Stimulated activated CD8-positive, alpha-beta memory T cell treated with anti-CD3 and anti-CD28 coated beads, Interleukin-4, amount 100 ng/mL, for 4 hours (primary cell): ENCODE results near the gene ACBD7.

Experiments used
- DNase-seq, 2 donors: peaks; one replicate each; pipeline ENCODE4 v3.0.0-alpha.2; 2020; ENCODE audit warnings: low read depth in 2 of 2, low spot score in 1 of 2

ACBD7 gene

DNA sequence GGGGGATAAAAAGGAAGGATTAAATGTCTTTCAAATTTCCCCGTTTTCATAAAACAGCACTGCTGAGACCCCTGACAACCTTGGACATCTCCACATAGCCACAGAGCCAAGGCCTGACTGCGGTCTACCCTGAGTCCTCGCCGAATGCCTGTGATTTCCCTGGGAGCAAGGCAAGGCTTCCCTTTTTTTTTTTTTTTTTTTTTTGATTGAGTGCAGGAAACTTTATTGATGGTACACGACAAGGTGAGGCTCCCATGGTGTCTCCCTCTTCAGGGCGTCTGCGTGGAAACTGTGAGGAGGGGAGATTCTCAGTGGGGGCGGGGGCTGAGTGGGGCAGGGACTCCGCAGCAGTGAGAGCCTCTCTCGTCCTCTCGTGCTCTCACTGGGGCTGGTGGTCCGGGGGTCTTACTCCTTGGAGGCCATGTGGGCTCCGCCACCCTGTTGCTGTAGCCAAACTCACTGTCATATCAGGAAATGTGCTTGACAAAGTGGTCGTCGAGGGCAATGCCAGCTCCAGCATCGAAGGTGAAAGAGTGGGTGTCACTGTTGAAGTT, 4.4 kb upstream of the ACBD7 start:
- DNase-seq = no peak

DNA sequence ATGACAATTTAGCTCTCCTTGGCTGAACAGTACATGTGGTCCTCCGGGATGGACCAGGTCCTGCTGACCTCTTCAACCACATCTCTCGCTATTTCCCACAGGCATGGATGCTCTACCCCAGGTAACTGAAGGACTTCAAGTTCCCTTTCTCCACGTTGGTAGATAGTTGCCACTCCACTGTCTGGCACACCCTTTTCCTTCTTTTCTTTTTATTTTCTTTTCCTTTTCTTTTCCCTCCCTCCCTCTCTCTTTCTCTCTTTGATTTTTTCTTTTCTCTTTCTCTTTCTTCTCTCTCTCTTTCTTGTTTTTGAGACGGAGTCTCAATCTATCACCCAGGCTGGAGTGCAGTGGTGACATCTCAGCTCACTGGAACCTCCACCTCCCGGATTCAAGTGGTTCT, 2.8 kb upstream of the ACBD7 start:
- DNase-seq = no peak

DNA sequence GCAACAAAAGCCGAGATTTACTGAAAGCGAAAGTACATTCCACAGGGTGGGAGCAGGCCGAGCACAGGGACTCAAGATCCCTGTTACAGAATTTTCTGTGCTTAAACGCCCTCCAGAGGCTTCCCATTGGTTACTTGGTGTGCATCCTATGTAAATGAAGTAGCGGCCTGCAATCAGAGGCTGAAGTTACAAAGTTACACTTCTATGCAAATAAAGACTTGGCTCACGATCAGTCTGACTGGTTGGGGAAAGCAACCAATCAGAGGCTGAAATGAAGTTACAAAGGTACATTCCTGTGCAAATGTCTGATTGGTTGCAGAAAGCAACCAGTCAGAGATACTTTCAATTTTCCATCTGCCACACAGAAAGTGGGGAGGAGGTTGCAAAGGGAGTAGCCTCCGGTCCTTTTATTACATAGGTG, 4.1 kb downstream of the ACBD7 start:
- DNase-seq = no peak

DNA sequence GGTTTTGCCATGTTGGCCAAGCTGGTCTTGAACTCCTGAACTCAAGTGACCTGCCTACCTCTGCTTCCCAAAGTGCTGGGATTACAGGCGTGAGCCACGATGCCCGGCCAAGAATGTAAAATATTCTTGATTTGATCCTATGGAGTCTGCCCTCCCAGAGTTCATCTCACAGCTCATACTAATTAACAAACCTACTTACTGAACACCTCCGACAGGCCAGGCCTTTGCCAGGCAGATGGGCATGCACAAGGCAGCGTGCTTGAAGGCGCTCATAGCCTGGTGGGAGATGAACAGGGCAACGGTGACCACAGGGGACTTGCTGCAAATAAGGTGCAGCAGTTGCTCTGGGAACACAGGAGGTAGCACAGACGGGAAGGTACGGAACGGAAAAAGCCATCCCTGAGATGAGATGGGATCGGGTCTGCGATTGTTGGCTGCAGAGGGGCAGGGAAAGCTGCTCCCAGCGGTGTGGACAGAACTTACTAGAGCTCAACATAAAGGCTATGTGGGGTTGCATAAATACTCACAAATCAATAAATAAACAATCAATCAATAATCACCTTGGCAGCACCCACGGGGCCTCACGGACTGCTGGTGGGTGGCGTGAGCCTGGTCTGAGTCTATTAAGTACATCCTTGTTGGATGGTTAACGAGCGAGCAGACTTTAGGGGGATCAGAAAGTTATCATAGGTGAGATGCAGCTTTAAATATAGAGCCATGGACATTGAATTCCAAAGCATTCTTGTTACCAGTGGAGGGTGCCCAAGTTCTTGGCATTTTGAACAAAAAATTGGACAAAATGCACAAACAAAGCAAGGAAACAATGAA, 4.7 kb downstream of the ACBD7 start:
- DNase-seq = no peak

DNA sequence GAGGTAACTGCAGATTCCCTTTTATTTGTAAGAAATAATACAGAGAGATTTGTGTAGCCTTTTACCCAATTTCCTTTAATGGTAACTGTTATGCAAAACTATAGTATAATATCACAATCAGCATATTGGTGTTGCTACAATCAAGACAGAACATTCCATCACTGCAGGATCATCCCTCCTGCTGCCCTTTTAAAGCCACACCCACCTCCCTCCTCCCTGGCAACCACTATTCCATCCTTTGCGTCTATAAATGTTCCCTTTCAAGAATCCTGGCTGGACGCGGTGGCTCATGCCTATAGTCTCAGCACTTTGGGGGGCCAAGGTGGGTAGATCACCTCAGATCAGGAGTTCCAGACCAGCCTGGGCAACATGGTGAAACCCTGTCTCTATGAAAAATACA, 13.2 kb downstream of the ACBD7 start:
- DNase-seq = no peak

DNA sequence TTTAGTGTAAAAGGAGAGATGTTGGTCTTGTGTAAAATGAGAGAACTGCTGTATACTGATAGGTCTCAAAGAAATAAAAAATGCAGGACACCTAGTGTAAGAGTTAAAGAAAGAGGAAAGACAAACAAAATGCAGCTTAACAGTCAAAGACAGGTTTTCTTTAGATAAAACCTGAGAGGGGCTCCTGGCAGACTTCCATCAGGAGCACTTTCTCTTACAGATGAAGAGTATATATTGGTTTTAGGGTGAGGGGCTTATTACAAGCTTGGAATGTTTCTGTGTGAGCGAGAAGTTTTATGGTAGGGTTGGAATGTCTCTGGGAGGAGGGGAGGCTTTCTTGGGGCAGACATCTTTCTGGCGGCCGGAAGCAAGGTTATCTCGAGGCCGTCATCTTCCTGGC, 16.2 kb downstream of the ACBD7 start:
- DNase-seq = no peak

DNA sequence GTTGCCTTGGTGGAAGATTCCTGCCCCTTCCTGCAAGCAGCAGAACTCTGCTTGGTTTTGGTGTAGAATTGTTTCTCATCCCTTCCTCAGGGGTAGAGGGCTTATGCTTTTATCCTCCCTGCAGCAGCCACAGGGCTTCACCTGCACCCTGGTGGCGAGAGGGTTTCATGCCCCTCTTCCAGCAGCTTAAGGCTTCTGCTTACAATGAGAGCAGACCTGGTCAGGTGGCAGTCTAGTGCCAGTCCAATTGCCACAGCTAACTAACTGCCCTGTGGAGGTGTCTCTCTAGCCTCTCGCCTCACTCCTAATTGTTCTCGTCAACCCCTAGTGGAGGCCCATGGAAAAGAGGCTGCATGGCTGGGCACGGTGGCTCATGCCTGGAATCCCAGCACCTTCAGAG, 19.3 kb downstream of the ACBD7 start:
- no peak for DNase-seq

DNA sequence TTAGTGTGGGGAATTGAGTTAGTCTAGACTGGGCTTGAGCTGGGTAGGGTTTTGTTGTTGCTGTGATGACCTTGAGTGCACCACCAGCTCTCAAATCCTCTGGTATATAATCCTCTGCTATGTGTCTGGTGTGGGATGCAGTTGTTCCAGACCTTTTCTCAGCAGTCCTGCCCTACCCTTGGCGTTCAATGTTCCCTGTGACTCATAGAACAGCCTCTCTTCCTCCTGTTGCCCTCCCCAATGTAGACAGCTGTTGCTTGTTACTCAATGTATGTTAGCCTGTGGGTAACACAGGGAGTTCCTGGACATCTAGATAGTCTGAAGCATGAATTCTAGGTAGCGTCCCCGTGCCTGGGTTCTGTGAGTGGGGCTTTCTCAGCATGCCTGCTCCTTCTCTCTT, 19.8 kb downstream of the ACBD7 start:
- no peak for DNase-seq

DNA sequence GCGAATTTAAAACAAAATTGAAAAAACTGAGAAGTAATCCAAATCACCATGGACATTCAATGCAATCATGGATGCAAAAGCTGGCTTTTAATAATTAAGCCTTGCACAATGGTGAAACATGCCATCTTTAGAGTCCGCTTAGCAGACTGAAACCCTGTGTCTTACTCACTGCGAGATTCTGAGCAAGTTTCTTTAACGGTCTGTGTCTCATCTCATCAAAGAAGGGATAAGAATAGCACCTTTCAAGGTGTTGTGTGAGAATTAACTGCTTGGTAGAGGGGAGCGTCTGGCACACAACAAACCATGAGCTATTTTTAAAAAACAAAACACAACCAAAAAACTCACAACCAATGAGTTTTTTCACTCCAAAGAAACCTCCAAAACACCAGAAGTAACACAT, 21.4 kb downstream of the ACBD7 start:
- DNase-seq = no peak

DNA sequence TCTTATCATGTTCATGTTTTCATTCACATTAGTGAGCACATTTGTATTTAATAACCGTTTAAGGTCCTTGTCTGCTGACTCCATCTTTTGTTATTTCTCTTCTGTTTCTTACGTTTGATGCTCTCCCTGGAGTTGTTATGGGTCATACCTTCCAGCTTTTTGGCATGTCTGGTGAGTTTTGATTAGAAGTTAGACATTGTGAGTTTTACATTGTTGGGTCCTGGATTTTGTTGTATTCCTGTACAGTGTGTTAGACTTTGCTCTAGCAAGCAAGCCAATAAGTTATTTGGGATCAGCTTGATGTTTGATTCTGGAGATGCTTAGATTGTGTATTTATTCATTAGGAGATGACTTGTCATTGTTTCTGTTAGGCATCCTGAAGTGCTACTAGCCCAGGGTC, 27.9 kb downstream of the ACBD7 start:
- DNase-seq = no peak

DNA sequence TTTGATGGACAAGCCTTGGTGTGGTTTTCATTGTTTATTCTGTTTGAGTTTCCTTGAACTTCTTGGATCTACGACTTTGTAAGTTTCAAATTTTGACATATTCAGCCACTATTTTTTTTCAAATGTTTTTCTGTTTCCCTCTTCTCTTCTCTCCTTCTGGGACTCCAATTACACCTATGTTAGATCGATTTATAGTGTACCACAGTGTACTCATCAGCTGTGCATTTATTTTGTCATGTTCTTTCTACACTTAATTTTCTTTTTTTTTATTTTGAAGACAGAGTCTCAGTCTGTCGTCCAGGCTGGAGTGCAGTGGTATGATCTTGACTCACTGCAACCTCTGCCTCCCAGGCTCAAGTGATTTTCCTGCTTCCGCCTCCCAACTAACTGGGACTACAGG, 28.7 kb downstream of the ACBD7 start:
- DNase-seq = no peak

DNA sequence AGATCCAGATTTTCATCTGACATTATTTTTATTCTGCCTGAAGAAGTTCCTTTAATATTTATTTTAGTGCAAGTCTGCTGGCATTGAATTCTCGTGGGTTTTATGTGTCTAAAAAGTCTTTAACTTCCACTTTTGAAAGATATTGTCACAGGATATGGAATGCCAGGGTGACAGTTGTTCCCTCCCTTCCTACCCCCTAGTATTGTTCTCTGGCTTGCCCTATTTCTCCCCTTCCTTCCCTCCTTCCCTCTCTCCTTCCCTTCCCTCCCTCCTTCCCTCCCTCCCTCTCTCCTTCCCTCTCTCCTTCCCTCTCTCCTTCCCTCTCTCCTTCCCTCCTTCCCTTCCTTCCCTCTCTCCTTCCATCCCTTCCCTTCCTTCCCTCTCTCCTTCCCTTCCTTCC, 29.9 kb downstream of the ACBD7 start:
- no peak for DNase-seq

DNA sequence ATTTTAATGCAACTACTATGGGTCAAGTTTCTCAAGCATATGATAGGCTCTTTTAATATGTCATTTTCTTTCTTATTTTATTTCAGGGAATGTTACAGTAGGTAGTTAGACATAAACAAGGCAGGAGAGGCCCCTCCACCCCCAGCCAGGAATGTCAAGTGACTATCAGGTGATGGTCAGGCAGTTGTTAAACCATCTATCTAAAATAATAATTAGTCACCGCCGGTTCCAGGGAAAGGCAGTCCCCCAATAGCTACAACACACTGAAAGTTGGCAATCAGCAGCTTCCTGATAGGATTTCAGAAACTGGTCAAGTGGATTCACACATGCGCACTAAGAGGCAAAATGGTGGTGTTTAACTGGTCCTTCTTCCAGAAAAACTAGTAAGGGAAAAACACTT, 35.5 kb downstream of the ACBD7 start:
- DNase-seq = no peak

DNA sequence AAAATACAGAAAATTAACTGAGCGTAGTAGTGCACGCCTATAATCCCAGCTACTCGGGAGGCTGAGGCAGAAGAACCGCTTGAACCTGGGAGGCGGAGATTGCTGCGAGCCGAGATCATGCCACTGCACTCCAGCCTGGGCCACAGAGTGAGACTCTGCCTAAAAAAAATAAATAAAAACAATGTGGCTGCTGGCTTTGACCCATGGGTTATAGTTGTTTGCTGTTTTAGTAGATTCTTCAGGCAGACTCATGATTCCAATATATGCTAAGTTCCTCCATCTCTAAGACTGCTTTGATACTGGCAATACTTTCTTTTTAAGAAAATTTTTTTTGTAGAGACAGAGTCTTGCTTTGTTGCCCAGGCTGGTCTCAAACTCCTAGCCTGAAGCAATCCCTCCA, 36.5 kb downstream of the ACBD7 start:
- DNase-seq = no peak

DNA sequence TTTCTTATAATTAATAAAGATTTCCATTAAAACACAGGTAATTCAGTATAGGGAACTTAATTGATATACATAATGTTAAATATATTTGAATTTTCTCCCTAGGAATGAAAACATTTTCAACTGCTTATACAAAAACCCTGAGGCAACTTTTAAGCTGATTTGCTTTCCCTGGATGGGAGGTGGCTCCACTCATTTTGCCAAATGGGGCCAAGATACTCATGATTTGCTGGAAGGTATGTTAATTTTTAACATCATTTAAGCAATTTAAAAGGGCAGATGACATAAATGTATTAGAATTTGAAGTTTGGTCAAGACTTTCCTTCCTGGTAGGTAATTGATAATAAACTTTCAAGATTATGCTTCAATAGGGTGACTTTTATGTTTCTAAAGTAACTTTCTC, 39.0 kb downstream of the ACBD7 start:
- DNase-seq = no peak

DNA sequence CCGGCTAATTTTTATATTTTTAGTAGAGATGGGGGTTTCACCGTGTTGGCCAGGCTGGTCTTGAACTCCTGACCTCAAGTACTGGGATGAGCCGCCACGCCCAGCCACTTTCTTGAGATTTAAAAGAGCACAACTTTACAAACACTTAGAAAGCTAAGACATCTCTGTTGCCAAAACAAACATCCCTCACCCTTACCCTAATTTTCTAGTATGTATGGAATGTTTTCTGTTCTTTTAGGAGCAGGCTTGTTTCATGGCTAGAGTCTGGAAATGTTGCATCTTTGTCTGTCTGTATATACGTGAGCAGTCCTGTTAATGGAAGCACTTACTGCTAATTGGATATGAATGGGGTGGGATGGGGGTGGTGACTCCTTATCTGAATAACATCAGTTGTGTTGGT, 42.0 kb downstream of the ACBD7 start:
- no peak for DNase-seq

DNA sequence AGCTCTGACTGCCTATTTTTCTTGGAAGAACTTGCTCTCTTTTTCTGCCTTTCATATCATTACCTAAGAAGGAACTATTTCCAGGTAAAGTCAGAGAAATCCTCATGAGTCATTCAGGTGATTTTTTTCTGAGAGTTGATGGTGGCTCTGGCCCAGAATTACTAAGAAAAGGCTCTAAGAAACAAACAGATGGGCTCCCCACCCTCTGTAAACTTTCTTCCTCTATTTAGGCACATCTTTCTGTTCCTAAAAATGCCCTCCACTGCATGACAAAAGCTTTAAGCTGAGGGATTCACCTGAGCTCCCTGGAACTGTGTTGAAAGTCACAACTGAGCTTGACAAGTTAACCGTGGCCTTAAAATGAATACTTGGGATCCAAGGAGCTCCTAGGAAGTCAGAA, 43.2 kb downstream of the ACBD7 start:
- DNase-seq = no peak

DNA sequence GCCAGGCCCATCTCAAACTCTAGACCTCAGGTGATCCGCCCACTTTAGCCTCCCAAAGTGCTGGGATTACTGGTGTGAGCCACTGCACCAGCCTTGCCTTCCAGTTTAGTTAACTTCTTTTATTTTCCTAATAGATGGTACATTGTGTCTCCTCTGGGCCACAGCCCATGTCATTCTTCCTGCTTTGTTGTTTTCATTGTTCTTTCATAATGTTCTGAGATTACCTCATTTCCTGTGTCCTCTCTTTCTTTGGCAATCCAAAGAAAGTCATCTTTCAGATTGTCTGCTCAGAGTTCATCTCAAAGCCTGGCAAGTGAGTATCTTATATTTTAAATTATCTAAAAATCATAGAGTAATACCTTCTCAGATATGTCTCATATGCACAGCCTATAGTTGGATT, 44.9 kb downstream of the ACBD7 start, which contains the start of gene OLAH:
TSS of gene OLAH (plus strand) at position 270 of the 400 bp plus-strand sequence. CDS start 3,346 bp downstream, outside the sequence.
- no peak for DNase-seq

DNA sequence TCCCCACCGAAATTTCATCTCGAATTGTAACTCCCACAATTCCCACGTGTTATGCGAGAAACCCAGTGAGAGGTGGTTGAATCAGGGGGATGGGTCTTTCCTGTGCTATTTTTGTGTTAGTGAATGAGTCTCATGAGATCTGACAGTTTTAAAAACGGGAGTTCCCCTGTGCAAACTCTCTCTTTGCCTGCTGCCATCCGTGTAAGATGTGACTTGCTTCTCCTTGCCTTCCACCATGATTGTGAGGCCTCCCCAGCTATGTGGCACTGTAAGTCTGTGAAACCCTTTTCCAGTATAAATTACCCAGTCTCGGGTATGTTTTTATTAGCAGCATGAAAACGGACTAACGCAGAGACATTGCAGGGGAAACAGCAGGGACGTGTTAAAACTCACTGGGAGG, 50.2 kb downstream of the ACBD7 start:
- DNase-seq = no peak

DNA sequence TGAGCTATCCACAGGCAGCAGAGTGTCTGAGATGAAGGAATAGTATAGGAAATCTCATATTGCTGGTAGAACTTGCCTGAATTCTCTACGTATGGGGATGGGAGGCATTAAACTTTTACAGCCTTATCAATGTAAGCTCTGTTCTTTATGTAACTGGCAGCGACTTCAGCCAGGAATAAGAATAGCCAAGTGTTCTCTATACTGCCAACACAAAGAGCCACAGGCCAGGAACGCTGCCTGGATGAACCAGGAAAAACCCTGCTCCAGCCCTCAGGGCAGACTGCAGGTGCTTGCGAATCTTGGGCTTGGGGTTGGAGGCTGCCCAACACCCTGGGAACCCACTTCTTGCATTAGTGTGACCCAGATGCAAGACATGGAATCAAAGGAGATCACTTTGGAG, 50.9 kb downstream of the ACBD7 start:
- no peak for DNase-seq

DNA sequence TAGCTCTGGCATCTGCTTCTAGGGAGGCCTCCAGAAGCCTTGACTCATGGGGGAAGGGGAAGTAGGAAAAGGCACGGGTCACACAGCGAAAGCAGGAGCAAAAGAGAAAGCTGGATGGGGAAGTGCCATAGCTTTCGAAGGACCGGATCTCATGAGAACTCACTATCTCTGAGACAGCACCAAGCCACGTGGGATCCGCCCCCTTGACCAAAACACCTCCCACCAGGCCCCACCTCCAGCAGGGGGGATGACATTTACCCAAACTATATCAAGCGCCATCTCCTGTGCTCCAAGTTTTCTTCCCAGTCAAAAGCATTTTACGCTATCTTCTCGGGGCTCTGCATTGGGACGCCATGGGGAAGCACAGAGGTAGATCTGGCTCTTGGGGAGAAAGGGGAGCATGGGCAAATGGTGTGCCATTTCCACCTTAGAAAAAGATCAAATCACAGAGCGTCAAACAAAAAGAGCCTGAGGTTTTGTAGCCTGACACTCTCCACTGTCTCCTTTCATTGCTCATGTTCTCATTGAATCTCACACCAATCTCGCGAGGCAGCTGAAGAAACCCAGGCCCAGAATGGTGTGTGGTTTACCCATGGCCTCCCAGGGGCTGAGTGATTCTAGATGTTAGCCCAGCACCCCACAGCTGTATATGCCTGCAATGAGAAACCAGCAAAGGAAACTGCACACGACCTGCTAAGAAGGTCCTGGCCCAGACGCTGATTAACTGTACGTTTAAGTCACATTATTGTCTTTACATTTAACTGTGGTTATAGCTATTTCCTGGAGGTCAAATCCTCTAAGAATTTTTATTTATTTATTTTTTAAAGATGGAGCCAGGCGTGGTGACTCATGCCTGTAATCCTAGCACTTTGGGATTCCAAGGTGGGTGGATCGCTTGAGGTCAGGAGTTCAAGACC, 52.9 kb downstream of the ACBD7 start:
- no peak for DNase-seq

DNA sequence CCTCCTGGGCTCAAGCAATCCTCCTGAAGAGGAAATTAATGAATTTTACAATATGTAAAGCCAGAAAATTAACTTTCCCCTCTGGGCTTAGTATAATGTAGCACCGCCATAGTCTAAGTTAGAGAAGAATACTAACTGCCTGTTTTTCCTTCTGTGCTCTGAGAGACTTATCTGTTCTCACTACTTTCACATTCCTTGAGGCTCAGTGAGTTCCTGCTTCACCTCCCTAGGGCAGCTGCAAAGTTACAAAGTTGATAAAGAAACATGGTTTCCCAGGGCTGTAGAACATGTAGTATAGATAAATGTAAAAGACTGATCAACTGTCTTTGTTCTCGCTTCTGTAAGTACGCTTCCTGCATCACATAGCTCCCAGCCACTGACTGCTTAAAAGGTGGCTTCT, 60.8 kb downstream of the ACBD7 start:
- DNase-seq = no peak
